Measurements from ENCODE around the gene TMEM131. TPM values are rescaled to one million over a fixed set of nuclear protein-coding genes. Genes with fewer than 3 reads are reported as not detected.
A peak's percentile ranks its signal among the peaks of the same experiment; 100 is the strongest.

Gene TMEM131
- total RNA-seq, 1 donor from 2014 or later, result 32.9 TPM

DNA sequence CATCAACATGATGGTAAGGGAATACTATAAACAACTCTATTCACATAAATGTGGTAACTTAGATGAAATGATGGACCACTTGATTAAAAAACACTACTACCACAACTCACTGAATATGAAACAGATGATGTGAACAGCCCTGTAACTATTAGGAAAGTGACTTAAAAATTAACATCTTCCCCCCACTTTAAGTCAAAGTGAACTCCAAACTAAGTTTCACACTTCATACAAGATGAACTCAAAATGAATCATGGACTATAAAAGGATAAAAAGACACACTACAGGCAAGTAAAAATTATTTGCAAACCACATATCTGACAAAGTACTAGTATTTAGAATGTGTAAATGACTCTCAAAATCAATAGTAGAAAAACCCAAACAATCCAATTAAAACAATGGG is 210.8 kb downstream of the TMEM131 start:
- no peaks in the 10 kb centered on the region for H3K27me3 ChIP-seq (ENCODE audit: control insufficient read depth in 3 of 3, insufficient read depth in 3 of 3, low read length in 3 of 3)
- no peak overlapping the region for H3K9ac ChIP-seq (ENCODE audit: low read depth in 1 of 3, low read length in 3 of 3)
- no peaks in the 10 kb centered on the region for H3K9me3 ChIP-seq (ENCODE audit: control insufficient read depth in 3 of 3, low read length in 3 of 3)
- H3K36me3 ChIP-seq (ENCODE audit: control insufficient read depth in 3 of 3, insufficient read depth in 3 of 3, low read length in 3 of 3), result peaks cover 9 to 32% (median 22%) of the 10 kb centered on the region in 3 donors
- H3K4me3 ChIP-seq (ENCODE audit: low read length in 3 of 3), result no peak overlapping the region
- peaks cover 0 to 6% (median 5%) of the 10 kb centered on the region in 3 donors for H3K4me1 ChIP-seq (ENCODE audit: control insufficient read depth in 3 of 3, insufficient read depth in 3 of 3, low read length in 3 of 3)
- no peak overlapping the region for H3K27ac ChIP-seq (ENCODE audit: low read depth, low read length)

DNA sequence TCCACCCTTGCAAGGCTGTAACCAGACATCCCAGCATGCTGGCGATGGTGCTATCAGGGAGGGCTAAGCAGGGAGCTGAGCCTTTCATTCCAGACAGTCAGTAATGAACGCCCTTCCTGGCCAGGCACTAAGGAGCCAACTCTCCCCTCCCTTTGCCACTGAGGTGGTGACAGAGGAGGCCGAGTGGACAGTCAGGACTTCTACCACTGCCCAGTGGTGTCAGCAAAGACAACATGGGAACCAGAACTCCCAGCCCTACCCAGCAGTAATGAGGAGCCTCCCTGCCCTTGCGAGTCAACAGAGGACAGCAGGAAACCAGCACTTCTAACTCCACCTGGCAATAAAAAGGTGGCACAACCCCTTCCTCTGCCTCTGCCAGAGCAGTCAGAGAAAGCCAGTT is 213.8 kb downstream of the TMEM131 start:
- Histone ChIP-seq H3K27ac (ENCODE audit: low read depth, low read length) (no peak overlapping the region), H3K9ac (ENCODE audit: low read depth in 1 of 3, low read length in 3 of 3) (no peak overlapping the region), H3K9me3 (ENCODE audit: control insufficient read depth in 3 of 3, low read length in 3 of 3) (no peaks in the 10 kb centered on the region), H3K27me3 (ENCODE audit: control insufficient read depth in 3 of 3, insufficient read depth in 3 of 3, low read length in 3 of 3) (no peaks in the 10 kb centered on the region), H3K36me3 (ENCODE audit: control insufficient read depth in 3 of 3, insufficient read depth in 3 of 3, low read length in 3 of 3) (peaks cover 4 to 23% (median 9%) of the 10 kb centered on the region in 3 donors), H3K4me1 (ENCODE audit: control insufficient read depth in 3 of 3, insufficient read depth in 3 of 3, low read length in 3 of 3) (peaks cover 0 to 6% (median 5%) of the 10 kb centered on the region in 3 donors), H3K4me3 (ENCODE audit: low read length in 3 of 3) (no peak overlapping the region)

DNA sequence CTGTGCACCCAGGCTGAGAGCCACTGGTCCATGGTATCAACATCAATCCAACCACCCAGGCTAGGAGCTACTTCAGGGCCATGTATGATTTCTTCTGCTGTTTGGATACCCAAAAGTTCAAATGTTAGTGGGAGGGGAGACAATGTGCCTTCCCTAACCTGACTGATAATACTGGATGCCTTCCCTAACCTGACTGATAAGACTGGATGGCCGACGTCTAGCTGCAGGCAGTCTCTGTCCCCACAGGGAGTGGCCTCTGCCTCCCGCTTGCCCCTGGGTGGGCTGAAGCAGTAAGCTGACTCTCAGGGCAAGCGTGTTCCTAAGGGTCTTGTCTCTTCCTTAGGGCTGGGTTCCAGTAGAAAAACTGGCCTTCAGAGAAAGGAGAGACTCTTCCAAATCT is 216.6 kb downstream of the TMEM131 start:
- H3K4me3 ChIP-seq (ENCODE audit: low read length in 3 of 3), result no peak overlapping the region
- no peak overlapping the region for H3K27ac ChIP-seq (ENCODE audit: low read depth, low read length)
- no peaks in the 10 kb centered on the region for H3K9me3 ChIP-seq (ENCODE audit: control insufficient read depth in 3 of 3, low read length in 3 of 3)
- H3K4me1 ChIP-seq (ENCODE audit: control insufficient read depth in 3 of 3, insufficient read depth in 3 of 3, low read length in 3 of 3), result peaks cover 0 to 6% (median 5%) of the 10 kb centered on the region in 3 donors
- H3K9ac ChIP-seq (ENCODE audit: low read depth in 1 of 3, low read length in 3 of 3), result no peak overlapping the region
- peaks cover 19 to 34% (median 26%) of the 10 kb centered on the region in 3 donors for H3K36me3 ChIP-seq (ENCODE audit: control insufficient read depth in 3 of 3, insufficient read depth in 3 of 3, low read length in 3 of 3)
- no peaks in the 10 kb centered on the region for H3K27me3 ChIP-seq (ENCODE audit: control insufficient read depth in 3 of 3, insufficient read depth in 3 of 3, low read length in 3 of 3)

DNA sequence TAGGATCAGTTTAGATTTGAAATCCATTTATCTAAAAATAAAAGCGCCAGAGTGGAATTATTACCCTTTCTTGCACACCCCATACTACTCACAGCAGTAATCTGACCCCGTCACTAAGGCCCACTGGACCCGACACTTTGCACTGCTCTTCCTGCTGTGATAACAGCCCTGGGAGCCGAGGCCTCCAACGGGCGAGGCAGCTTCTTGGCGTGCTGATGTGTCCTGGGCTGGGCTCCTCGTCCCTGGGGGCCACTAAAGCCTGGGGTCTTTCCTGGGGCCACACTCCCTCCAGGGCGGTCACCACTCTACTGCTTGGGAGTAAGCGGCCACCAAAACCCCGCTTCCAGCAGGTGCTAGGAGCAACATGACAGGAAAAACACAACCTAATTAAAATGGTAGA is 220.7 kb downstream of the TMEM131 start:
- Histone ChIP-seq H3K9me3 (ENCODE audit: control insufficient read depth in 3 of 3, low read length in 3 of 3) (no peaks in the 10 kb centered on the region), H3K27ac (ENCODE audit: low read depth, low read length) (no peak overlapping the region), H3K27me3 (ENCODE audit: control insufficient read depth in 3 of 3, insufficient read depth in 3 of 3, low read length in 3 of 3) (no peaks in the 10 kb centered on the region), H3K9ac (ENCODE audit: low read depth in 1 of 3, low read length in 3 of 3) (no peak overlapping the region), H3K4me1 (ENCODE audit: control insufficient read depth in 3 of 3, insufficient read depth in 3 of 3, low read length in 3 of 3) (no peaks in the 10 kb centered on the region), H3K36me3 (ENCODE audit: control insufficient read depth in 3 of 3, insufficient read depth in 3 of 3, low read length in 3 of 3) (peaks cover 33 to 47% (median 42%) of the 10 kb centered on the region in 3 donors), H3K4me3 (ENCODE audit: low read length in 3 of 3) (no peak overlapping the region)

DNA sequence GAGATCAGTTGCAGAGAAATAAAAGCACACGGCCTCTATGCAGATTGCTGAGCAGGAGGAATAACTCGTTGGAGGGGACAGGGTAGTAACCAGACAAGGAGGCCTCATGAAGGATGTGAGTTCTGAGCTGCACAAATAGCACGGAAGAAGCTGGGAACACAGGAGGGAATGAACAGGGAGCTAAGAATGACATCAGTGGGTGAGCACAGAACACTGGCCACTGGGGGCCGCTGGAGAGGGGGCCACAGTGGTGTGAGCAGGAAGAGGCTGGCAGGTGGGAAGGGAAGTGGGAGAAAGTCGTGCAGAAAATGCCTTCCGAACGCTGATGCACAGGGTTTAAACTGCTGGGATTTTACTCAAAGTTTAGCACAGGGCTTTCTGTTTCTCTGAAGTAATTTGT is 221.3 kb downstream of the TMEM131 start:
- no peak overlapping the region for H3K27ac ChIP-seq (ENCODE audit: low read depth, low read length)
- peaks cover 0 to 4% (median 3%) of the 10 kb centered on the region in 3 donors for H3K4me1 ChIP-seq (ENCODE audit: control insufficient read depth in 3 of 3, insufficient read depth in 3 of 3, low read length in 3 of 3)
- H3K36me3 ChIP-seq (ENCODE audit: control insufficient read depth in 3 of 3, insufficient read depth in 3 of 3, low read length in 3 of 3), result peaks cover 33 to 49% (median 40%) of the 10 kb centered on the region in 3 donors
- H3K27me3 ChIP-seq (ENCODE audit: control insufficient read depth in 3 of 3, insufficient read depth in 3 of 3, low read length in 3 of 3), result no peaks in the 10 kb centered on the region
- H3K4me3 ChIP-seq (ENCODE audit: low read length in 3 of 3), result no peak overlapping the region
- no peaks in the 10 kb centered on the region for H3K9me3 ChIP-seq (ENCODE audit: control insufficient read depth in 3 of 3, low read length in 3 of 3)
- no peak overlapping the region for H3K9ac ChIP-seq (ENCODE audit: low read depth in 1 of 3, low read length in 3 of 3)

DNA sequence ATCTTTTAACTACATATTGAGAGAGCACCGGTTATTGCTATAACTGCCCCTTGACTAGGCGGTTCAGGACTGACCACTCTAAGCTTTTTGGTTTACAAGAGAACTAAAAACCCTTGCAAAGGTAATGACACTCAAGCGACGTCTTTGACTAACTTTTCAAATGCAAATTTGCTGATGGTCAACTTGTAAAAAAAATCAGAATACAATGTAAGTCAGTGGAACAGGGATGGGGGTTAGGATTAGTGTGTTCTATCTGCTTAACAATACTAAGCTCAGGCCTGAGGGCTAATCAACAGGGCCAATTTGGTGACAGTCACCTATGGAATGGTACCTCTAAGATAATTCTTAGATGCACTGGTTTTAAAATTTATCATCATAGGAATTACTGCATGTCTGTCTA is 225.3 kb downstream of the TMEM131 start:
- peaks cover 27 to 63% (median 42%) of the 10 kb centered on the region in 3 donors for H3K36me3 ChIP-seq (ENCODE audit: control insufficient read depth in 3 of 3, insufficient read depth in 3 of 3, low read length in 3 of 3)
- no peaks in the 10 kb centered on the region for H3K27me3 ChIP-seq (ENCODE audit: control insufficient read depth in 3 of 3, insufficient read depth in 3 of 3, low read length in 3 of 3)
- H3K9ac ChIP-seq (ENCODE audit: low read depth in 1 of 3, low read length in 3 of 3), result no peak overlapping the region
- H3K27ac ChIP-seq (ENCODE audit: low read depth, low read length), result no peak overlapping the region
- H3K9me3 ChIP-seq (ENCODE audit: control insufficient read depth in 3 of 3, low read length in 3 of 3), result no peaks in the 10 kb centered on the region
- no peak overlapping the region for H3K4me3 ChIP-seq (ENCODE audit: low read length in 3 of 3)
- peaks cover 3 to 12% (median 10%) of the 10 kb centered on the region in 3 donors for H3K4me1 ChIP-seq (ENCODE audit: control insufficient read depth in 3 of 3, insufficient read depth in 3 of 3, low read length in 3 of 3)

DNA sequence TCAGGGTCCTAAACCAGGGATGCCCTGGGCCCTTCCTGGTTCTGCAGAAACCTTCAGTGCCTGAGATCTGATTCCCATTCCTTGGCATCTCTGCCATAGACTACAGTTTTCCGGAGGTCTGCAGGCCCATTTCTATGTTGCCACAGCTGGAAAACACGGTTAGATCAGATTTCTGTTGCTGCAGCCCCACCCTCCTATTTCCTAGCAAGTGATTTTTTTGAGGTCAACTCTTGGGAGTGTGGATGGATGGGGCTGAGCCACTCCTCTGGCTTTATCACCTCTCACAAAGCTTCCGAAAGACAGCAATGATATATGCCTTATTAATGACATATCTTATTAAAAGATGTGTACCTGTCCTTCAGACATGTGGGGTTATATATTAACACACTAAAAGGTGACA is 226.0 kb downstream of the TMEM131 start:
- Histone ChIP-seq H3K27me3 (ENCODE audit: control insufficient read depth in 3 of 3, insufficient read depth in 3 of 3, low read length in 3 of 3) (no peaks in the 10 kb centered on the region), H3K9ac (ENCODE audit: low read depth in 1 of 3, low read length in 3 of 3) (no peak overlapping the region), H3K36me3 (ENCODE audit: control insufficient read depth in 3 of 3, insufficient read depth in 3 of 3, low read length in 3 of 3) (peaks cover 28 to 64% (median 42%) of the 10 kb centered on the region in 3 donors), H3K27ac (ENCODE audit: low read depth, low read length) (no peak overlapping the region), H3K4me3 (ENCODE audit: low read length in 3 of 3) (no peak overlapping the region), H3K4me1 (ENCODE audit: control insufficient read depth in 3 of 3, insufficient read depth in 3 of 3, low read length in 3 of 3) (peaks cover 10 to 13% (median 12%) of the 10 kb centered on the region in 3 donors), H3K9me3 (ENCODE audit: control insufficient read depth in 3 of 3, low read length in 3 of 3) (no peaks in the 10 kb centered on the region)

DNA sequence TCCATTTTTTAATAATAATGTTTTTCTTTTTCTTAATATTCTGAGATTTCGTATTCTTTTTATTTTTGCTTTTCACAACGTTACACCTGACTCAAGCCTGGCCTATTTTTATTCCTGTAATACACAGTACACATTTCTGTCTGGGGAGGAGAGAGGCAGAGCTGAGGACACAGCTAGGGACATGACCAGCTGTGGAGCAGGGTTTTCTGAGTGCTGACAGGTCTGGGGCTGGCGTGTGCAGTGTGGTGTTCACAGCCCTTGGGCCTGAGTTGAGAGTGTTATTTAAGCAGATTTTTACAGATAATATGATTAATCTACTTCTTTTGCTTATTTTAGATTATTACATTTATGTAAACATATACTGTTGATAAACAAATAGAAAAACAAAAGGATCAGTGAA is 226.4 kb downstream of the TMEM131 start:
- H3K4me3 ChIP-seq (ENCODE audit: low read length in 3 of 3), result no peak overlapping the region
- peaks cover 12 to 16% (median 13%) of the 10 kb centered on the region in 3 donors for H3K4me1 ChIP-seq (ENCODE audit: control insufficient read depth in 3 of 3, insufficient read depth in 3 of 3, low read length in 3 of 3)
- H3K9me3 ChIP-seq (ENCODE audit: control insufficient read depth in 3 of 3, low read length in 3 of 3), result no peaks in the 10 kb centered on the region
- peaks cover 28 to 64% (median 43%) of the 10 kb centered on the region in 3 donors for H3K36me3 ChIP-seq (ENCODE audit: control insufficient read depth in 3 of 3, insufficient read depth in 3 of 3, low read length in 3 of 3)
- peak overlapping the region; percentile 26 for H3K27ac ChIP-seq (ENCODE audit: low read depth, low read length)
- no peaks in the 10 kb centered on the region for H3K27me3 ChIP-seq (ENCODE audit: control insufficient read depth in 3 of 3, insufficient read depth in 3 of 3, low read length in 3 of 3)
- no peak overlapping the region for H3K9ac ChIP-seq (ENCODE audit: low read depth in 1 of 3, low read length in 3 of 3)

DNA sequence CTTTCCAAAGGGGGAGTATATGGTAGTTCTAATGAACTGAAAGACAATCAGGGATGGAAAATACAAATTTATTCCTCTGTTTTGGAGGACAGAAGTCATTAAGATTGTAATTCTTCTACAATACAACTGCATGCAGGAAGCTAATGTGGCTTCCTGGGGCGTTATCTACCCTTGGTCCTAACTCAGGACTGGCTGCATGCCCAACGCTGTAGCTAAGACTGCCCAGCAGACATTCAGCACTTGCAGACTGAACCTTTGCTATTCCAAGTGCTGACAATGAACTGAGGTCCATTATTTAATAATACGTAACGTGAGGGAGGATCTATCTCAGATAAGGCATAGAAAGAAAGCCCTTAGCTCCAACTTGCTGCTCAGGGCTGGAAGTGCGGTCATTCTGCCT is 229.2 kb downstream of the TMEM131 start:
- Histone ChIP-seq H3K4me3 (ENCODE audit: low read length in 3 of 3) (no peak overlapping the region), H3K9me3 (ENCODE audit: control insufficient read depth in 3 of 3, low read length in 3 of 3) (no peaks in the 10 kb centered on the region), H3K36me3 (ENCODE audit: control insufficient read depth in 3 of 3, insufficient read depth in 3 of 3, low read length in 3 of 3) (peaks cover 37 to 66% (median 50%) of the 10 kb centered on the region in 3 donors), H3K27ac (ENCODE audit: low read depth, low read length) (no peak overlapping the region), H3K27me3 (ENCODE audit: control insufficient read depth in 3 of 3, insufficient read depth in 3 of 3, low read length in 3 of 3) (no peaks in the 10 kb centered on the region), H3K4me1 (ENCODE audit: control insufficient read depth in 3 of 3, insufficient read depth in 3 of 3, low read length in 3 of 3) (peaks cover 12 to 16% (median 13%) of the 10 kb centered on the region in 3 donors), H3K9ac (ENCODE audit: low read depth in 1 of 3, low read length in 3 of 3) (no peak overlapping the region)

DNA sequence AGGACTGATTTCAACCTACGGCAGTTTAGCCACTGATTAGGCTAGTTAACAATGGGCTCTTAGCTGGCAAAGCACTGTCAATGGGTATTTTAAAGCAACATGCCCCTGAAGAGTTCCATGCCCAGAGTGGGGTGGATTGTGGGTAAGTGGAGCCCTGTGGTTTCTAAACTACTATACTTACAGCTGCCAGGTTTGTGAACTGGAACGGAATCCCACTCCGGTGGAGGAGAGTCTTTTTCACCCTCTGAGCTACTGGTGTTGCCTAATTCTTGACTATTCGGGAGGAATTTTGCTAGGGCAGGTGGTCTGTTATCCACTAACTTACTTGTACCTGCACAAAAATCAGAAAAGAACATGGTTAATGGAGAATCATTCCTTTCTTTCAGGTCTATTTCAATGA is 229.8 kb downstream of the TMEM131 start:
- no peak overlapping the region for H3K27ac ChIP-seq (ENCODE audit: low read depth, low read length)
- H3K9me3 ChIP-seq (ENCODE audit: control insufficient read depth in 3 of 3, low read length in 3 of 3), result no peaks in the 10 kb centered on the region
- H3K9ac ChIP-seq (ENCODE audit: low read depth in 1 of 3, low read length in 3 of 3), result no peak overlapping the region
- H3K4me1 ChIP-seq (ENCODE audit: control insufficient read depth in 3 of 3, insufficient read depth in 3 of 3, low read length in 3 of 3), result peaks cover 12 to 16% (median 14%) of the 10 kb centered on the region in 3 donors
- no peaks in the 10 kb centered on the region for H3K27me3 ChIP-seq (ENCODE audit: control insufficient read depth in 3 of 3, insufficient read depth in 3 of 3, low read length in 3 of 3)
- H3K36me3 ChIP-seq (ENCODE audit: control insufficient read depth in 3 of 3, insufficient read depth in 3 of 3, low read length in 3 of 3), result peaks cover 42 to 69% (median 56%) of the 10 kb centered on the region in 3 donors
- no peak overlapping the region for H3K4me3 ChIP-seq (ENCODE audit: low read length in 3 of 3)
